Measurements from ENCODE around the gene CCR7.

Gene CCR7

GRCh38 chr17:40564883-40565768 is at the start of gene CCR7:
TSS of gene CCR7 (minus strand) at chr17:40565472. CDS start at chr17:40565409, 63 bp downstream.
- TF ChIP-seq USF1 (IDR thresholded peaks at IDR 0.05), result no peak
- no peak for TF ChIP-seq CEBPB (IDR thresholded peaks at IDR 0.05)

- TF ChIP-seq YY1 (IDR thresholded peaks at IDR 0.05; ENCODE audit: low read depth) (no peak), TCF12 (IDR thresholded peaks at IDR 0.05; ENCODE audit: low read depth) (no peak), RAD21 (IDR thresholded peaks at IDR 0.05; ENCODE audit: low read depth) (no peak), EGR1 (IDR thresholded peaks at IDR 0.05) (no peak), USF1 (IDR thresholded peaks at IDR 0.05) (no peak), FOXM1 (IDR thresholded peaks at IDR 0.05; ENCODE audit: borderline replicate concordance, low read depth) (no peak), TAF1 (IDR thresholded peaks at IDR 0.05; ENCODE audit: low read depth) (no peak), NFIC (IDR thresholded peaks at IDR 0.05) (no peak), REST (IDR thresholded peaks at IDR 0.05; ENCODE audit: low read depth) (no peak), ZBTB7A (IDR thresholded peaks at IDR 0.05; ENCODE audit: low read depth) (no peak), TEAD4 (IDR thresholded peaks at IDR 0.05) (no peak), MAX (IDR thresholded peaks at IDR 0.05) (no peak), EP300 (IDR thresholded peaks at IDR 0.05; ENCODE audit: borderline replicate concordance) (no peak), CREB1 (IDR thresholded peaks at IDR 0.05; ENCODE audit: low read depth) (no peak), CEBPB (IDR thresholded peaks at IDR 0.05) (no peak)
Observed at GRCh38 chr17:40614431-40615067, 49.3 kb upstream of the CCR7 start.

- TF ChIP-seq USF1 (IDR thresholded peaks at IDR 0.05) (no peak), CEBPB (IDR thresholded peaks at IDR 0.05) (no peak), MAX (IDR thresholded peaks at IDR 0.05) (no peak), RAD21 (IDR thresholded peaks at IDR 0.05; ENCODE audit: low read depth) (no peak), NFIC (IDR thresholded peaks at IDR 0.05) (no peak), TAF1 (IDR thresholded peaks at IDR 0.05; ENCODE audit: low read depth) (no peak), TCF12 (IDR thresholded peaks at IDR 0.05; ENCODE audit: low read depth) (no peak), EP300 (IDR thresholded peaks at IDR 0.05; ENCODE audit: borderline replicate concordance) (no peak)
Observed at GRCh38 chr17:40613467-40614154, 48.3 kb upstream of the CCR7 start.

GRCh38 chr17:40612599-40613244 is 47.5 kb upstream of the CCR7 start:
- TF ChIP-seq RAD21 (IDR thresholded peaks at IDR 0.05; ENCODE audit: low read depth), result no peak

- TF ChIP-seq TAF1 (IDR thresholded peaks at IDR 0.05; ENCODE audit: low read depth), result no peak
- TF ChIP-seq ZBTB7A (IDR thresholded peaks at IDR 0.05; ENCODE audit: low read depth), result no peak
- TF ChIP-seq MAX (IDR thresholded peaks at IDR 0.05), result no peak
- TF ChIP-seq REST (IDR thresholded peaks at IDR 0.05; ENCODE audit: low read depth), result no peak
- no peak for TF ChIP-seq RAD21 (IDR thresholded peaks at IDR 0.05; ENCODE audit: low read depth)
- TF ChIP-seq TCF12 (IDR thresholded peaks at IDR 0.05; ENCODE audit: low read depth), result no peak
- TF ChIP-seq YY1 (IDR thresholded peaks at IDR 0.05; ENCODE audit: low read depth), result no peak
- no peak for TF ChIP-seq FOXM1 (IDR thresholded peaks at IDR 0.05; ENCODE audit: borderline replicate concordance, low read depth)
- TF ChIP-seq EGR1 (IDR thresholded peaks at IDR 0.05), result no peak
- TF ChIP-seq CREB1 (IDR thresholded peaks at IDR 0.05; ENCODE audit: low read depth), result no peak
- no peak for TF ChIP-seq EP300 (IDR thresholded peaks at IDR 0.05; ENCODE audit: borderline replicate concordance)
- no peak for TF ChIP-seq CEBPB (IDR thresholded peaks at IDR 0.05)
- TF ChIP-seq TEAD4 (IDR thresholded peaks at IDR 0.05), result no peak
- TF ChIP-seq USF1 (IDR thresholded peaks at IDR 0.05), result no peak
- no peak for TF ChIP-seq NFIC (IDR thresholded peaks at IDR 0.05)
Observed at GRCh38 chr17:40611840-40612474, 46.7 kb upstream of the CCR7 start.

All from Ishikawa (cell line).